MCF 10A (cell line): ENCODE data around the gene FCGR3A. TPM values are rescaled to one million over a fixed set of nuclear protein-coding genes. Genes with fewer than 3 reads are reported as not detected.
"Not testable (repeated sequence)": the region's sequence is repeated elsewhere in the genome, so short reads cannot be mapped to it uniquely, and the experiment has no call there.

Experiments used
- BruUV-seq: library from RNA; stranded (reverse); fragments of 400-500 nt; replicated peaks from 2 replicates; lab custom pipeline; 2021; lab: Mats Ljungman, UMichigan
- CTCF ChIA-PET: fragments of 300-600 bp; sonication (Branson Sonifier 250); formaldehyde crosslinking; extraction: SDS; loops from one replicate; lab custom pipeline; 2021; ENCODE audit warnings: antibody characterized with exemption, inconsistent platforms; lab: Yijun Ruan, JAX
- POLR2A ChIA-PET: fragments of 300-600, 350-650 bp; sonication (Branson Sonifier 250); formaldehyde crosslinking; extraction: SDS; loops from one replicate; lab custom pipeline; 2020; ENCODE audit warnings: antibody characterized with exemption, inconsistent platforms; lab: Yijun Ruan, JAX
- DNase-seq: peaks from one replicate; pipeline ENCODE4 v3.0.0-alpha.2; 2018; ENCODE audit not compliant: unreplicated experiment
- H3K27ac Mint-ChIP-seq: one replicate; pipeline ENCODE4 v1.8.0; 2022; ENCODE audit warnings: mild to moderate bottlenecking, low read depth, mixed read lengths; ENCODE audit not compliant: unreplicated experiment
- H3K27me3 Mint-ChIP-seq: one replicate; pipeline ENCODE4 v1.8.0; 2022; ENCODE audit warnings: mixed read lengths; ENCODE audit not compliant: insufficient read depth, unreplicated experiment
- H3K36me3 Mint-ChIP-seq: one replicate; pipeline ENCODE4 v1.8.0; 2022; ENCODE audit warnings: mild to moderate bottlenecking, moderate library complexity, mixed read lengths; ENCODE audit not compliant: insufficient read depth, unreplicated experiment
- H3K4me1 Mint-ChIP-seq: one replicate; pipeline ENCODE4 v1.8.0; 2022; ENCODE audit warnings: mixed read lengths; ENCODE audit not compliant: insufficient read depth, unreplicated experiment
- H3K4me3 Mint-ChIP-seq: one replicate; pipeline ENCODE4 v1.8.0; 2022; ENCODE audit warnings: mild to moderate bottlenecking, moderate library complexity, mixed read lengths; ENCODE audit not compliant: unreplicated experiment
- H3K9me3 Mint-ChIP-seq: one replicate; pipeline ENCODE4 v1.8.0; 2022; ENCODE audit warnings: mixed read lengths; ENCODE audit not compliant: unreplicated experiment
- intact Hi-C: fragments of 100-400 bp; cut with micrococcal nuclease; formaldehyde crosslinking; loops from 2 replicates; pipeline ENCODE4 v1.14.1; 2022
- total RNA-seq: library from RNA; stranded (reverse); gene quantifications from 2 replicates; pipeline ENCODE4 v1.2.3, GENCODE V29; 2022

FCGR3A gene
- total RNA-seq, 1 experiment from 2014 or later = not detected

- Mint-ChIP-seq H3K4me3 (peak overlapping the region; percentile 88), H3K36me3 (peaks cover 16% of the 10 kb centered on the region), H3K27ac (peak overlapping the region; percentile 93)
- H3K9me3 Mint-ChIP-seq, POLR2A ChIA-PET, DNase-seq, BruUV-seq, H3K27me3 Mint-ChIP-seq, H3K4me1 Mint-ChIP-seq: not testable (repeated sequence)
- intact Hi-C loops = loop anchor here (2.0 kb wide), 2 partner anchors 43 to 83 kb away; no protein-coding TSS in a partner anchor
- CTCF ChIA-PET = interaction anchor here (0.6 kb wide), 1 partner anchor 83 kb away, joined by 4 read pairs; no protein-coding TSS in a partner anchor
Measured at GRCh38 chr1:161529463-161530104, 20.0 kb downstream of the FCGR3A start.

DNA sequence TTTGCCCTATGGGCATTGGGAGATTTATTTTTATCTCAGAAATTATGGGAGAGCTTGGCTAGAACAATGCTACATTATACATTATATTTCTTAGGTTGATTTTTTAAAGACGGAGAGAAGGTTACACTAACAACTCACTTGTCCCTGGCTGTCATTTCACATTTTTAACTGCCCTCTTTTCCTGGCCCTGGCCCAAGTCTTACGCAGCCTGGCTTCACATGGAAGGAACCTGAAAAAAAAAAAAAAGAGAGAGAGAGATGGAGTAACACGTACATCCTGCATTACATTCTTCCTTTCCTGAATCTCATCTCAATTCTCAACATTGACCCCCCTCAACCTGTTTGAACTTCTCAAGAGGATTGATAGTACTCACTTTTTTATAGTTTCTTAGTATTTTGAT is 21.1 kb downstream of the FCGR3A start:
- H3K9me3 Mint-ChIP-seq, H3K27ac Mint-ChIP-seq, intact Hi-C loops, H3K4me1 Mint-ChIP-seq, POLR2A ChIA-PET, BruUV-seq, H3K27me3 Mint-ChIP-seq, CTCF ChIA-PET, H3K4me3 Mint-ChIP-seq: not testable (repeated sequence)
- H3K36me3 Mint-ChIP-seq = peaks cover 24% of the 10 kb centered on the region
- DNase-seq = peak; percentile 62

- POLR2A ChIA-PET, intact Hi-C loops, H3K27me3 Mint-ChIP-seq, H3K4me3 Mint-ChIP-seq, H3K9me3 Mint-ChIP-seq, DNase-seq, BruUV-seq, H3K4me1 Mint-ChIP-seq, H3K27ac Mint-ChIP-seq: not testable (repeated sequence)
- H3K36me3 Mint-ChIP-seq = peaks cover 23% of the 10 kb centered on the region
- CTCF ChIA-PET = interaction anchor here (1.2 kb wide), 1 partner anchor 224 kb away, joined by 5 read pairs; the partner anchor contains the start of gene DUSP12
Measured at GRCh38 chr1:161525918-161526317, 23.7 kb downstream of the FCGR3A start.

DNA sequence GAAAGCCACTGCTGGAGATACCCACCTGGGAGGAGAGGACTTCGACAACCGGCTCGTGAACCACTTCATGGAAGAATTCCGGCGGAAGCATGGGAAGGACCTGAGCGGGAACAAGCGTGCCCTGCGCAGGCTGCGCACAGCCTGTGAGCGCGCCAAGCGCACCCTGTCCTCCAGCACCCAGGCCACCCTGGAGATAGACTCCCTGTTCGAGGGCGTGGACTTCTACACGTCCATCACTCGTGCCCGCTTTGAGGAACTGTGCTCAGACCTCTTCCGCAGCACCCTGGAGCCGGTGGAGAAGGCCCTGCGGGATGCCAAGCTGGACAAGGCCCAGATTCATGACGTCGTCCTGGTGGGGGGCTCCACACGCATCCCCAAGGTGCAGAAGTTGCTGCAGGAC is 24.3 kb downstream of the FCGR3A start:
- CTCF ChIA-PET, H3K27me3 Mint-ChIP-seq, DNase-seq, POLR2A ChIA-PET, H3K9me3 Mint-ChIP-seq, H3K27ac Mint-ChIP-seq, H3K4me1 Mint-ChIP-seq, BruUV-seq, intact Hi-C loops: not testable (repeated sequence)
- Mint-ChIP-seq H3K36me3 (peaks cover 17% of the 10 kb centered on the region), H3K4me3 (peak overlapping the region; percentile 36)

- CTCF ChIA-PET = interaction anchor here (0.6 kb wide), 1 partner anchor 37 kb away, joined by 3 read pairs; no protein-coding TSS in a partner anchor
- intact Hi-C loops, H3K9me3 Mint-ChIP-seq, BruUV-seq, DNase-seq, H3K4me1 Mint-ChIP-seq, H3K27me3 Mint-ChIP-seq: not testable (repeated sequence)
- H3K27ac Mint-ChIP-seq = peak overlapping the region; percentile 49
- POLR2A ChIA-PET = interaction anchor here (1.2 to 1.6 kb wide), 5 partner anchors 9 to 225 kb away, joined by 3 to 11 read pairs (median 5); partner anchors contain the start of genes DUSP12 and FCGR2A
- H3K36me3 Mint-ChIP-seq = peaks cover 12% of the 10 kb centered on the region
- H3K4me3 Mint-ChIP-seq = peak overlapping the region; percentile 80
Measured at GRCh38 chr1:161524742-161525291, 24.8 kb downstream of the FCGR3A start.

GRCh38 chr1:161523817-161524741 is 25.5 kb downstream of the FCGR3A start, which contains the start of gene HSPA6:
HSPA6 (plus strand) TSS chr1:161524540; CDS start chr1:161524659, 119 bp downstream.
- H3K9me3 Mint-ChIP-seq, H3K4me1 Mint-ChIP-seq, BruUV-seq, H3K27me3 Mint-ChIP-seq: not testable (repeated sequence)
- CTCF ChIA-PET = interaction anchor here (0.5 to 0.6 kb wide), 2 partner anchors 37 to 218 kb away, joined by 3 read pairs; no protein-coding TSS in a partner anchor
- intact Hi-C loops = loop anchor here (2.0 kb wide), 1 partner anchor 87 kb away; no protein-coding TSS in a partner anchor
- POLR2A ChIA-PET = interaction anchor here (0.7 to 1.7 kb wide), 9 partner anchors 8 to 226 kb away, joined by 3 to 11 read pairs (median 5); partner anchors contain the start of genes DUSP12 and FCGR2A
- DNase-seq = peak; percentile 81
- Mint-ChIP-seq H3K27ac (peak within 1 kb of the TSS; percentile 49), H3K36me3 (peaks cover 12% of the 10 kb centered on the region), H3K4me3 (peak within 1 kb of the TSS; percentile 80)

DNA sequence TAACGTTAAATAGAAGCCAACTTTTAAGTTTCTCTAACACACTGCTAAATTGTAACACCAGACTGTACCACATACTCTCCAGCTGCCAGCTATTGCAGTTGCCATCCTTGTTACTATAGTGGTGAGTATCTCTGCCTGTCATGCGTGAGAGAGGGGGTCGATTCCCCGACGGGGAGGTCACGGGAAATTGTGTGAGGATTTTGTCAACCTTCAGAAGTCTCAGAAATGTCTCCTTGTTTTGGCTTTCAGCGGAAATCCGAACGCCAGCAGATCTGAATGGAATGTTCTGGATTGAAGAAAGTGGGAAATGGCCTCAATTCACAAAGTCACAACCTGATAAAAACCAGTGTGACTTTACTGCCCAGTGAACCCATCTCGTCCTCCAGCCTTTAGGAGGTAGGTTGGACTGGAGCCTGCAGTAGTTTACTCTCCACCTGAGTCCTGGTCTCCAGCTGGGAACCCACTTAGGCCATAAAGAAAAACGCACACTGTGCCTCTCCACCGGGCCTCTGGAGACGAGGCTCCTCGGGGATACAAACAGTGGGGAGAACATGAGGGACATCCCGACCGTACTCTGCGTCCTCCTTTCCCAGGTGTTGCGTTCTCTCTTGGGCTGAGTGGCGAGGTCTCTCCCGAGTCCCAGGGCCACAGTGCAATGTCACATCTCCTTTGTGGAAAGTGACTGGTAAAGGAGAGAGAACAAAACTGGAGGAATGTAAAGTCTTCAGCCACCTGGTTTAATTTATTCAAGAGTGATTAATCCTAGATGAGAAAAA is 26.4 kb downstream of the FCGR3A start:
- not testable (repeated sequence) for H3K4me1 Mint-ChIP-seq, H3K27me3 Mint-ChIP-seq, H3K9me3 Mint-ChIP-seq, DNase-seq, BruUV-seq
- intact Hi-C loops = loop anchor here (2.0 kb wide), 1 partner anchor 88 kb away; no protein-coding TSS in a partner anchor
- ChIA-PET CTCF (interaction anchor here (0.5 to 1.9 kb wide), 2 partner anchors 36 to 218 kb away, joined by 3 to 7 read pairs; no protein-coding TSS in a partner anchor), POLR2A (interaction anchor here (0.7 to 1.7 kb wide), 9 partner anchors 8 to 226 kb away, joined by 3 to 11 read pairs (median 5); partner anchors contain the start of genes DUSP12 and FCGR2A)
- Mint-ChIP-seq H3K4me3 (peak overlapping the region; percentile 80), H3K27ac (peak overlapping the region; percentile 49), H3K36me3 (peaks cover 12% of the 10 kb centered on the region)

GRCh38 chr1:161513953-161514352 is 35.7 kb downstream of the FCGR3A start:
- peak; percentile 30 for DNase-seq
- H3K4me3 Mint-ChIP-seq, intact Hi-C loops, H3K27me3 Mint-ChIP-seq, BruUV-seq, CTCF ChIA-PET, H3K9me3 Mint-ChIP-seq, POLR2A ChIA-PET, H3K27ac Mint-ChIP-seq, H3K36me3 Mint-ChIP-seq: not testable (repeated sequence)
- peaks cover 10% of the 10 kb centered on the region for H3K4me1 Mint-ChIP-seq
